K562 (cell line): ENCODE data around the gene OOSP4A. TPM values are rescaled to one million over a fixed set of nuclear protein-coding genes. Genes with fewer than 3 reads are reported as not detected.

ENCODE experiments used
- ATAC-seq: fragments of 200-7000 bp; cut with Tn5 transposase; 3 replicates; pipeline ENCODE4 v1.9.1; 2020; ENCODE audit warnings: moderate library complexity
- BruUV-seq: library from RNA; stranded (reverse); fragments of 400-500 nt; replicated peaks from 2 replicates; lab custom pipeline; 2021; lab: Mats Ljungman, UMichigan
- CTCF ChIA-PET: fragments of 300-600 bp; formaldehyde crosslinking; extraction: SDS; loops from one replicate; lab custom pipeline; 2021; ENCODE audit warnings: low intra/inter-chr PET ratio; lab: Yijun Ruan, JAX
- POLR2A ChIA-PET: fragments of 300-600, 350-650 bp; sonication (Branson Sonifier 250); formaldehyde crosslinking; extraction: SDS; loops from one replicate; lab custom pipeline; 2021; ENCODE audit warnings: antibody characterized with exemption, inconsistent platforms; lab: Yijun Ruan, JAX
- DNase-seq, 4 experiments: peaks; one replicate each; pipeline versions ENCODE4 v3.0.0 to v3.0.0-alpha.2; 2011 to 2018; ENCODE audit warnings: low spot score in 3 of 4, mixed read lengths in 3 of 4; ENCODE audit errors: extremely low read depth in 1 of 4
- FAIRE-seq: peaks from 2 replicates; lab custom pipeline; 2011; peaks lifted over from hg19 to GRCh38; lab: Jason Lieb, UNC
- H2AFZ ChIP-seq: 2 replicates; pipeline ENCODE4 v1.6.0; 2011; ENCODE audit warnings: low read depth, low read length, control low read depth, inconsistent platforms
- H3K27ac ChIP-seq: fragments of 200-600 bp; 3 replicates; pipeline ENCODE4 v1.8.0; 2011; ENCODE audit warnings: low read depth, mild to moderate bottlenecking, control low read depth, inconsistent platforms, low read length, moderate library complexity, mixed read lengths; ENCODE audit errors: extremely low read depth
- H3K27me3 ChIP-seq, 2 experiments: fragments of 300-600 bp in 1 of 2; 2 replicates in 1 of 2; 3 replicates in 1 of 2; pipeline versions ENCODE4 v1.6.0 to v1.8.0; 2011; ENCODE audit warnings: inconsistent platforms in 2 of 2, low read length in 2 of 2, mild to moderate bottlenecking in 1 of 2, mixed read lengths in 1 of 2, moderate library complexity in 1 of 2; ENCODE audit not compliant: control insufficient read depth in 2 of 2, insufficient read depth in 2 of 2
- H3K36me3 ChIP-seq: fragments of 300-600 bp; 3 replicates; pipeline ENCODE4 v1.8.0; 2011; ENCODE audit warnings: mild to moderate bottlenecking, low read length, inconsistent platforms; ENCODE audit not compliant: control insufficient read depth, insufficient read depth
- H3K4me1 ChIP-seq, 2 experiments: fragments of 200-600 bp in 1 of 2; replicated peaks in 1 of 2; 2 replicates in 1 of 2; 3 replicates in 1 of 2; pipeline versions ENCODE4 v1.5.1 to v1.8.0; 2011; ENCODE audit warnings: inconsistent platforms in 2 of 2, low read length in 2 of 2, mild to moderate bottlenecking in 1 of 2, mixed read lengths in 1 of 2, moderate library complexity in 1 of 2; ENCODE audit not compliant: control insufficient read depth in 2 of 2, insufficient read depth in 2 of 2
- H3K4me2 ChIP-seq: 2 replicates; pipeline ENCODE4 v1.6.1; 2011; ENCODE audit warnings: low read length, control low read depth, inconsistent platforms, mixed read lengths; ENCODE audit not compliant: insufficient read depth
- H3K4me3 ChIP-seq: fragments of 200-600 bp; sonication (generic), shearing (Covaris generic); 2 replicates; pipeline ENCODE4 v1.5.1; 2016; ENCODE audit warnings: control low read depth, inconsistent platforms
- H3K79me2 ChIP-seq: fragments of 200-600 bp; 3 replicates; pipeline ENCODE4 v1.8.0; 2011; ENCODE audit warnings: low read length, inconsistent platforms; ENCODE audit not compliant: control insufficient read depth, insufficient read depth
- H3K9ac ChIP-seq, 2 experiments: 2 replicates each; pipeline versions ENCODE4 v1.6.0 to v1.6.1; 2011; ENCODE audit warnings: low read depth in 2 of 2, low read length in 2 of 2, control low read depth in 1 of 2, inconsistent platforms in 1 of 2, mild to moderate bottlenecking in 1 of 2, mixed read lengths in 1 of 2; ENCODE audit not compliant: insufficient read depth in 1 of 2
- H3K9me1 ChIP-seq: one replicate; pipeline ENCODE4 v1.6.0; 2011; ENCODE audit warnings: inconsistent platforms, mild to moderate bottlenecking, low read length, moderate library complexity; ENCODE audit not compliant: control insufficient read depth, insufficient read depth
- H3K9me3 ChIP-seq: replicated peaks from 2 replicates; pipeline ENCODE4 v1.5.1; 2011; ENCODE audit warnings: low read depth, low read length, inconsistent platforms; ENCODE audit not compliant: control insufficient read depth, insufficient read depth
- H4K20me1 ChIP-seq: replicated peaks from 2 replicates; pipeline ENCODE4 v1.6.1; 2011; ENCODE audit warnings: low read length, inconsistent platforms, mixed read lengths; ENCODE audit not compliant: control insufficient read depth, insufficient read depth
- ASH1L ChIP-seq: fragments of 450-650 bp; IDR thresholded peaks from 2 replicates; pipeline ENCODE4 v1.6.1; 2018; ENCODE audit warnings: borderline replicate concordance, mild to moderate bottlenecking, low read depth; ENCODE audit not compliant: partially characterized antibody
- CEBPG ChIP-seq, 3 experiments: fragments of 200-800 bp in 1 of 3; sonication (Bioruptor generic) in 1 of 3; sonication (generic) in 1 of 3; formaldehyde crosslinking in 1 of 3; IDR thresholded peaks in 2 of 3; conservative IDR thresholded peaks in 1 of 3; 2 replicates each; pipeline versions ENCODE4 v1.6.1 to v1.8.0; 2016 to 2022; ENCODE audit warnings: missing compliant biosample characterization in 2 of 3, missing genetic modification characterization in 2 of 3, mild to moderate bottlenecking in 1 of 3, missing genetic modification reagents in 1 of 3
- ELF1 ChIP-seq: fragments of 200-800 bp; sonication (Bioruptor generic); IDR thresholded peaks from 2 replicates; pipeline ENCODE4 v1.6.1; 2016; ENCODE audit warnings: missing genetic modification characterization, missing compliant biosample characterization
- GATAD2B ChIP-seq: fragments of 450-650 bp; IDR thresholded peaks from 2 replicates; pipeline ENCODE4 v1.6.1; 2017; ENCODE audit warnings: mild to moderate bottlenecking, borderline replicate concordance
- JUNB ChIP-seq: fragments of 450-650 bp; formaldehyde crosslinking; conservative IDR thresholded peaks from 2 replicates; pipeline ENCODE4 v1.4.0; 2020; ENCODE audit warnings: mild to moderate bottlenecking
- MAZ ChIP-seq, 2 experiments: fragments of 450-650 bp in 1 of 2; sonication (generic) in 1 of 2; formaldehyde crosslinking; IDR thresholded peaks in 1 of 2; conservative IDR thresholded peaks in 1 of 2; 2 replicates each; pipeline versions ENCODE4 v1.4.0 to v1.5.0; 2020; ENCODE audit warnings: mild to moderate bottlenecking in 1 of 2, missing genetic modification reagents in 1 of 2
- RBBP5 ChIP-seq: fragments of 200-600 bp; sonication (generic); IDR thresholded peaks from 2 replicates; pipeline ENCODE4 v1.6.1; 2012; ENCODE audit warnings: borderline replicate concordance, mild to moderate bottlenecking, low read length, control low read depth, inconsistent platforms; ENCODE audit not compliant: insufficient read depth, poor library complexity, severe bottlenecking
- RBM14 ChIP-seq: fragments of 200-400 bp; formaldehyde crosslinking; IDR thresholded peaks from 2 replicates; pipeline ENCODE4 v1.6.1; 2018; ENCODE audit warnings: low read depth, mild to moderate bottlenecking, low read length, moderate library complexity, borderline replicate concordance; ENCODE audit not compliant: insufficient read depth
- SIN3A ChIP-seq, 2 experiments: fragments of 150-350 bp in 1 of 2; IDR thresholded peaks; 2 replicates each; pipeline ENCODE4 v1.6.1; 2011 to 2016; ENCODE audit warnings: borderline replicate concordance in 2 of 2, low read depth in 2 of 2, low read length in 2 of 2, mild to moderate bottlenecking in 2 of 2, moderate library complexity in 2 of 2; ENCODE audit not compliant: control insufficient read depth in 1 of 2
- TCFL5 ChIP-seq: fragments of 250-450 bp; sonication (Bioruptor Pico); conservative IDR thresholded peaks from 2 replicates; pipeline ENCODE4 v1.6.1; 2021; ENCODE audit warnings: mild to moderate bottlenecking, moderate library complexity, matching md5 sums
- TRIM28 ChIP-seq: fragments of 450-650 bp; IDR thresholded peaks from 2 replicates; pipeline ENCODE4 v1.6.1; 2017
- ZC3H11A ChIP-seq: IDR thresholded peaks from 2 replicates; pipeline ENCODE4 v1.6.1; 2012; ENCODE audit warnings: low read depth, low read length, improper control_type of control experiment
- ZC3H8 ChIP-seq: fragments of 450-650 bp; IDR thresholded peaks from 2 replicates; pipeline ENCODE4 v1.6.1; 2017
- ZNF165 ChIP-seq: fragments of 250-450 bp; sonication (Bioruptor Pico); IDR thresholded peaks from 2 replicates; pipeline ENCODE4 v1.4.0; 2020; ENCODE audit warnings: borderline replicate concordance
- ZNF253 ChIP-seq: fragments of 250-450 bp; sonication (Bioruptor Pico); conservative IDR thresholded peaks from 2 replicates; pipeline ENCODE4 v1.6.1; 2021; ENCODE audit warnings: mild to moderate bottlenecking
- ZNF695 ChIP-seq: fragments of 450-650 bp; formaldehyde crosslinking; IDR thresholded peaks from 2 replicates; pipeline ENCODE4 v1.4.0; 2020; ENCODE audit warnings: mild to moderate bottlenecking, moderate library complexity
- WGBS: fragments of 100-300 bp; shearing (Covaris generic); methylation state at CpG from one replicate; pipeline ENCODE4 v1.1.6; 2016; ENCODE audit warnings: low coverage, mixed read lengths; ENCODE audit not compliant: insufficient coverage; ENCODE audit errors: missing lambda C conversion rate; 5-methylcytosine and 5-hydroxymethylcytosine counted together
- in situ Hi-C: fragments of 300-500 bp; cut with MboI; formaldehyde crosslinking; loops from 4 replicates; pipeline ENCODE4 v1.15.0; 2018; ENCODE audit warnings: inconsistent platforms, mixed read lengths
- intact Hi-C: fragments of 100-400 bp; cut with micrococcal nuclease; formaldehyde crosslinking; loops from 2 replicates; pipeline ENCODE4 v1.14.2; 2022
- polyA plus RNA-seq, 8 experiments: library from polyadenylated mRNA; depleted of rRNA in 4 of 8; stranded (reverse) in 5 of 8; unstranded in 3 of 8; fragments of >200 nt; fragmentation: Nextera tagmentation in 2 of 8; fragmentation: Illumina TruSeq in 1 of 8; extraction: Ambion mirVana in 2 of 8; extraction: Trizol in 1 of 8; gene quantifications; 2 replicates each; pipeline versions ENCODE4 v1.2.1 to v1.2.3, GENCODE V29; 2011 to 2014; ENCODE audit warnings: inconsistent platforms in 1 of 8, missing spikeins in 1 of 8
- total RNA-seq, 7 experiments: library from RNA; depleted of rRNA in 6 of 7; stranded (reverse); fragments of >200 nt in 6 of 7; fragmentation: Illumina TruSeq in 2 of 7; extraction: Trizol in 2 of 7; gene quantifications; 2 replicates each; pipeline versions ENCODE4 v1.2.1 to v1.2.3, GENCODE V29; 2011 to 2021; ENCODE audit warnings: low replicate concordance in 1 of 7
- TF ChIP-seq, protein P1 (sequence below): fragments of 450-650 bp; IDR thresholded peaks from 2 replicates; pipeline ENCODE4 v1.6.1; 2017; ENCODE audit warnings: antibody characterized with exemption

The OOSP4A gene
- total and polyA plus RNA-seq, 9 of the 15 experiments (the other 6 are each of a cell fraction or from before 2014, with no cell fraction given): 0.40 to 2.4 (median 0.74) TPM; not detected in 2

DNA sequence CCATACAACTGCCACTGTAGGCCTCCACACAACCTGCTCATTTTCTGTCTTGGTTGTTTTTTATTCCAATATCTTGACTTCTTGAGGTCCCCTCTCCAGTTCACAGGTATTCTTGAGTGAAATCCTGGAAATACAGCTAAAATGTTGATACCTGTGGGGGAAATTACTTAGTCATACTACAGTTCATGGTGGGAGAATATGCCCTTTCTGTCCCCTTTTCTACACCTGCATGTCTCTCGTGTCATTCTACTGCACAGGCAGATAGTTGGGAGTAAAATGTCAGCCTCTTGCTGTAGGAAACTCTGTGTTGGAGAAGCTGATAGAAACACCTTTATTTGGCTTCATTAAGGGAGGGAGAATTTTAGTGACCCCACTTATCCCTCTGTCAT lies 4.6 kb downstream of the OOSP4A start (continued):
- TF ChIP-seq, protein P1, sequence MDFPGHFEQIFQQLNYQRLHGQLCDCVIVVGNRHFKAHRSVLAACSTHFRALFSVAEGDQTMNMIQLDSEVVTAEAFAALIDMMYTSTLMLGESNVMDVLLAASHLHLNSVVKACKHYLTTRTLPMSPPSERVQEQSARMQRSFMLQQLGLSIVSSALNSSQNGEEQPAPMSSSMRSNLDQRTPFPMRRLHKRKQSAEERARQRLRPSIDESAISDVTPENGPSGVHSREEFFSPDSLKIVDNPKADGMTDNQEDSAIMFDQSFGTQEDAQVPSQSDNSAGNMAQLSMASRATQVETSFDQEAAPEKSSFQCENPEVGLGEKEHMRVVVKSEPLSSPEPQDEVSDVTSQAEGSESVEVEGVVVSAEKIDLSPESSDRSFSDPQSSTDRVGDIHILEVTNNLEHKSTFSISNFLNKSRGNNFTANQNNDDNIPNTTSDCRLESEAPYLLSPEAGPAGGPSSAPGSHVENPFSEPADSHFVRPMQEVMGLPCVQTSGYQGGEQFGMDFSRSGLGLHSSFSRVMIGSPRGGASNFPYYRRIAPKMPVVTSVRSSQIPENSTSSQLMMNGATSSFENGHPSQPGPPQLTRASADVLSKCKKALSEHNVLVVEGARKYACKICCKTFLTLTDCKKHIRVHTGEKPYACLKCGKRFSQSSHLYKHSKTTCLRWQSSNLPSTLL: no peak
- TF ChIP-seq MAZ (CRISPR knock-in tag; conservative IDR thresholded peaks at IDR 0.05 in 1 of 2, IDR thresholded peaks at IDR 0.05 in 1 of 2) (0 out of 4 replicates have a peak, but pooled peaks of 1 of the 2 experiments have one; percentile 3), ZNF253 (CRISPR knock-in tag) (no peak), CEBPG (CRISPR knock-in tag; IDR thresholded peaks at IDR 0.05) (no peak), CEBPG (tag; conservative IDR thresholded peaks at IDR 0.05 in 1 of 2, IDR thresholded peaks at IDR 0.05 in 1 of 2) (peak in 1 of 2 experiments; percentile 5; a peak in 1 of 4 replicates), TRIM28 (no peak), ELF1 (tag) (no peak), ZNF165 (CRISPR knock-in tag) (0 out of 2 replicates have a peak, but pooled peaks have one; percentile 39)

DNA sequence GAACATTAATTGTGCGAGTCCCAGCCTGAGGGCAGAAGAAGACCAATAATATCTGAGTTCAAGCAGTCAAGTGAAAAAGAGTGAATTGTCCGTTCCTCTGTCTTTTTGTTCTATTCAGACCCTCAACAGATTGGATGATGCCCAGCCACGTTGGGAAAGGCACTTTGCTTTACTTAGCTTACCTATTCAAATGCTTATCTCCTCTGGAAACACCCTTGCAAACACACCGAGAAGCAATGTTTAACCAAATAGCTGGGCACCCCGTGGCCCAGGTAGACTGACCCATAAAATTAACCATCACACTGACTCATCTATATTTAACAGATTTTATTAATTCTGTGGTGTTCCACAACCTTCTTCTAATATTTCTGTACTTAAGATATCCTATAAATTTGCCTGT lies 9.3 kb downstream of the OOSP4A start:
- no peaks in the 10 kb centered on the region for H4K20me1 ChIP-seq
- TF ChIP-seq ZC3H8 (no peak), ZC3H11A (no peak), RBBP5 (no peak), SIN3A (IDR thresholded peaks at IDR 0.05; ENCODE audit: borderline replicate concordance in 2 of 2, control insufficient read depth in 1 of 2, low read depth in 2 of 2, low read length in 2 of 2) (no peak), TCFL5 (CRISPR knock-in tag) (no peak), JUNB (no peak), ASH1L (no peak), ZNF695 (CRISPR knock-in tag) (no peak), RBM14 (no peak), GATAD2B (no peak)
- H3K9me1 ChIP-seq: no peaks in the 10 kb centered on the region
- FAIRE-seq (no peak), ATAC-seq (no peak), DNase-seq (no peak)
- in situ Hi-C loops: no loop called here
- H2AFZ ChIP-seq: no peak overlapping the region; the same call in 1 of the 2 replicates
- no peaks in the 10 kb centered on the region for H3K27me3 ChIP-seq
- no peak overlapping the region for H3K4me3 ChIP-seq
- no TSS peak for BruUV-seq
- no peaks in the 10 kb centered on the region for H3K79me2 ChIP-seq
- intact Hi-C loops: no loop called here
- peaks cover 5% of the 10 kb centered on the region for H3K9me3 ChIP-seq
- H3K4me1 ChIP-seq: peaks cover 0 to 14% of the 10 kb centered on the region in 2 experiments; a peak in 2 of 5 replicates
- ChIA-PET POLR2A (interaction anchor here (0.6 kb wide), 1 partner anchor 166 kb away, joined by 3 read pairs; no protein-coding TSS in a partner anchor), CTCF (no interaction called here)
- no peak overlapping the region for H3K27ac ChIP-seq
- no peak overlapping the region for H3K4me2 ChIP-seq
- no peak overlapping the region for H3K9ac ChIP-seq
- H3K36me3 ChIP-seq: no peaks in the 10 kb centered on the region
- 62% methylated on average over 5 of the region's 5 CpGs for WGBS
